GM18907 (cell line): ENCODE data around the gene CREB3L2.
"Not testable (repeated sequence)": the region's sequence is repeated elsewhere in the genome, so short reads cannot be mapped to it uniquely, and the experiment has no call there.

Source experiments
- ATAC-seq: cut with Tn5 transposase; IDR thresholded peaks from one replicate; pipeline ENCODE4 v1.9.1; 2021; ENCODE audit warnings: mild to moderate bottlenecking, moderate library complexity; ENCODE audit not compliant: unreplicated experiment

Gene CREB3L2

DNA sequence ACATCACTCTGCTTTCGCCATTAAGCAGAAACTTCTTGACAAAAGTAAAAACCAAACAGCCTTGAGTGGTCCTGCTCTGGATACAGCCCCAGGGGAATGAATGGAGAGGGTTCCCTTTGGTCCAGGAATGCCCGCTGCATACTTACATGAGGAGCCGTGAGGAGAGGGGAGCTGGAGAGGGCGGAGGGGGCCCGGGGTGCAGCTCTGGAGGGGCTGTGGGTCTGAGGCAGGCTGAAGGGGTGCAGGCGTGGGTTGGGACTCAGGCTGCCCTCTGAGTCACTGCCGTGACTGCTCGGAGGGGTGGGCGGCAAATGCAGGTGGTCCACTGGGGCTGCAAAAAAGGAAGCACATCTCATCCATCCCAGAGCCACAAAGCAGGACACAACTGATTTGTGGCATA is 93.8 kb downstream of the CREB3L2 start:
- no peak for ATAC-seq

DNA sequence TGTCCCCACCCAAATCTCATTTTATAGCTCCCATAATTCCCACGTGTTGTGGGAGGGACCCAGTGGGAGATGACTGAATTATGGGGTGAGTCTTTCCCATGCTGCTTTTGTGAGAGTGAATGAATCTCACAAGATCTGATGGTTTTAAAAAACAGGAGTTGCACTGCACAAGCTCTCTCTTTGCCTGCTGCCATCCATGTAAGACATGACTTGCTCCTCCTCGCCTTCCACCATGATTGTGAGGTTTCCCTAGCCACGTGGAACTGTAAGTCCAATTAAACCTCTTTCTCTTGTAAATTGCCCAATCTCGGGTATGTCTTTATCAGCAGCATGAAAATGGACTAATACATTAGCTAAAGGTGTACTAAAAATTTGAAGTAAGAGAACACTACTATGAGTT is 95.2 kb downstream of the CREB3L2 start:
- ATAC-seq: not testable (repeated sequence)

DNA sequence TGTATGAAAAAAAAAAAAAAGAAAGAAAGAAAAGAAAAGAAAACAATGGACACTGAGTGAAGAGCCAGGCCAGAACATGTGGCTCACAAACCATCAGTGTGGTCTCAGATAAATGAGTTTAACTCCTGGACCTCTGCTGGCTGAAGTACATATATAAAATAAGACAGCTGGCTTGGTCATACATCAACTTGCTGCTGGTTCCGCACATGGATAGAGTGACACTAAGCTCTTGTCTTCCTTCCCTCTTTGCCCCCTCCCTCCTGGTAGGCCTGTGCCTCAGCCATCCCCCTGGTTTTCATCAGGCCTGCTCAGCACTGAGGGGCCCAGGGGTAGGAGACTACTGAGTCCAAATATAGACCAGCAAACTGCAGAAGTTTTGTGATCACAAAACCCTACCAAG is 97.1 kb downstream of the CREB3L2 start:
- ATAC-seq: no peak

GRCh38 chr7:137903382-137904169 is 98.3 kb downstream of the CREB3L2 start:
- ATAC-seq: peak; percentile 59

GRCh38 chr7:137900137-137900536 is 101.7 kb downstream of the CREB3L2 start:
- no peak for ATAC-seq

GRCh38 chr7:137898839-137899721 is 102.8 kb downstream of the CREB3L2 start:
- peak; percentile 78 for ATAC-seq

DNA sequence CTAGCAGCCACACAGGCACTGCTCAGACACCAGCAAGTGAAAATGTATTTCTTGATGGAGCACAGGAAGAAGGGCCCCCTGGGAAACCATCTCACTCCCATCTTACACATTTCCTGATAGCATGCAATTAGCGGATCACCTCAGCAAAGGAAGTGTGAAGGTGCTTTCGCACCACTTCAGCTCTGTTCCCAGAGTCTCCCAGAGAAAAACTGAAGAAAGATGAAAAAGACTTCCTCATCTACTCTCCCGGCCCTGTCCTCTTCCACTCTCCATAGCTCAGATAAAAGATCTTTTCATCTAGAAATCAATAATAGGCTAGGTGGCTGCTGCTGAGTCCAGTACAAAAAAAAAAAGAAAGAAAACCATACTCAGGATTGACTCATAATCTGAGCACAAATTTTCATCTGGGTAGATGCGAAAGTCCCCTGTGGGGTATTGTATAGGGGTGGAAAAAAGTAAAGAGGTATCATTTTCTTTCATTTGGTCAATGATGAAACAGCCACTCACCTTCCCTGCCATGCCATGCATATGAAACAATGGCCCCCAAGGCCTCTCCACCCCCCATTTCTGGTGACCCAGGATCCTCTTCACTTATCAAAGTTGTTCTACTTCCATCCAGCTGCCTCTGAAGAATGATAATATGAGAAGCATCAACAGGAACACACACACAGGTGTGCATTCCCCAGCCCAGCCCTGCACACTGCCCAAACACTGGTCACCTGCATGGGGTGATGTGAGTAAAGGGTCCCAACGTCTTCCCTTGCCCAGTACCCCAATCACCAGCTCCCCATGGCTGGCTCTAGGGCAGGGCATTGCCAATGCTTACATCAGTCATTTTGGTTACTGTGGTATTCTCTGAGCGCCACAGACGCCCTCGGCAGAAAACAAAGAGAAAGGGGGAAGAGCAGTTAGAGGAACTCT is 106.3 kb downstream of the CREB3L2 start:
- peak; percentile 80 for ATAC-seq

- ATAC-seq: no peak
Observed at GRCh38 chr7:137893143-137893742, 108.6 kb downstream of the CREB3L2 start.

- ATAC-seq: no peak
Observed at GRCh38 chr7:137891016-137891655, 110.8 kb downstream of the CREB3L2 start.

DNA sequence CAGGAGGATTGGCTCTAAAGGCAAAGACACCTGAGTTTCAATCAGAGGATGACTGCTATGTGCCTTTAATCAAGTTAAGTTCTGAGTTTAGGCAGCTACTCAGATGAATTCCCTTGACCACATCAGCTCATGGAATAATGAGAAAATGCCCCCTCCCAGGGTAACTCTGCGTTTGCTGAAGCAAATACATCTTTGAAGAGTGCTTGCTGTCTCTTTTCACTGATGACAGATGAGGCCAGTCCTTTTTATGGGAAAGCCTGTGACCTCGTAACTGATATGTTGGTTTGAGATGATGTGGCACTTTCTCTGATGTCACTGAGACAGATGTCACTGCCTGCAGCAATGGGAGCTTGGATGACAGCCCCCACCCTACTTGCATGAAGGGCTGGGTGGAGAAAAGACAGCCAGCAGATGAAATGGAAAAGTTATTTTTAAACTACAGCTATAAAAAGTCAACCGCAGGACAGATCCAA is 111.4 kb downstream of the CREB3L2 start:
- no peak for ATAC-seq

- ATAC-seq: no peak
Observed at GRCh38 chr7:137888241-137888640, 113.6 kb downstream of the CREB3L2 start.

DNA sequence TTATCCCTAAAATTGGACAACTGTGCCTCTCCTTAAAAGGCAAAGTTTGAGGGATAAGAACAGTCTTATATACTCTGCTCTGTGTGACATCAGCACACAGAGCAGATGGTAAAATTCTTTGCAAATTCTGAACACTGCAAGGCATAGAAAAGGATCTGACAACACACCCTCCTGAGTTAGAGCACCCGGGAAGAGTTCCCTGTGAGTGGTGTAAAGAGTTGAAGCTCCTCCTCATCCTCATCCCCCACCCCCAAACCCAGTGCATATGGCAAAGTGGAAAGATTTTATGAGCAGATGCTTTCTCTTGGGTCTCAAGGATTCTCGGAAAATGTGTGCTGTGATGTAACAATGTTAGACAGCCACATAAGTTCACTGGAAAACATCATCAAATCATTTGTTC is 115.1 kb downstream of the CREB3L2 start:
- no peak for ATAC-seq

- no peak for ATAC-seq
Observed at GRCh38 chr7:137886281-137886680, 115.6 kb downstream of the CREB3L2 start.

- ATAC-seq: no peak
Observed at GRCh38 chr7:137885678-137886077, 116.2 kb downstream of the CREB3L2 start.

GRCh38 chr7:137882806-137883205 is 119.1 kb downstream of the CREB3L2 start:
- no peak for ATAC-seq

- peak; percentile 97 for ATAC-seq
Observed at GRCh38 chr7:137882261-137882668, 119.6 kb downstream of the CREB3L2 start.

DNA sequence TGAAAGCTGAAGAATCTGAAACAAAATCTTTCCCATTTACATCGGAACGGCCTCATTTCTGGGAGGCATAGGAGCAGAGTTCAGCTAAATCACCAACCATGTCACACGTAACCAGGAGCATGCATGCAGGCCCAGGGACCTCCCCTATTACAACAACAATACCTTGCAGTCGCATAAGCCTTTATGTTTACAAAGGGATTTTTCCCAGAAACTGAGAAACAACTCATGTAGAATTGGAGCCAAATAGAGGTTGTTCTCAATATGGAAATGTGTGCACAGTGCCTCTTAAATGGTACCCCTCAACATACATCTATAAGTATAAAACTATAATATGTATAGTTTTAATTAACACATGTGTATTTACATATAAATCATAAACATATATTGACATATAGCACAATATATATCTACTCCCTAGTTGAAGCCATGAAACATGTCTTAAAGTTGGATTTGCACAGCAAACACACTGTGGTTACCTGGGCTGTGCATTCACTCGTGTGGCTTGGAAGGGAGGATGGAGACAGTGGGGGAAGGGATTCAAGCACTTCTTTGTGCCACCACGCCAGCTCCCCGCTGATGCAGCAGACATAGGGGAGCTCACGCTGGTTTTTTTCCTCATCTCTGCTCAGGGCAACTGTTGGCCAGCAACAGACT is 120.2 kb downstream of the CREB3L2 start:
- peak; percentile 27 for ATAC-seq

DNA sequence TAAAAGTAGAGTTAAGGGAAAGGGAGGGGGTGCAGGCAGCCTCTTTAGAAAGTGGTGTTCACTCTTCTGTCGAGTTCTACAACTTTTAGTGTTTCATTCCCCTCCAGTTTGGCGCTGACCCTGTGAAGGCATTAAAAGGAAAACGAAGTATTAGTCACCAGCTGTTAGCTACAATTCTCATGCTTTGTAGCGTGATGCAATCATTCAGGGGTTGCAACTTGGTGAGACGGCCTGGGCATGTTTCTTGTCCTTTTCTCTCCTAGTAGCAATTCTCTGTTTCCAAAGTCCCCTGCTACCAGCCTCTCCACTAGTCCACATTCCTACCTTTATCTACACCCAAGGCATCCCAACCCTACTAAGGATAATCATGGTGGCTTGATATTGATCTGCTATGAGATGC is 121.5 kb downstream of the CREB3L2 start:
- no peak for ATAC-seq
